Naive B cell (primary cell): Measurements from ENCODE around the gene LIN52. TPM values are rescaled to one million over a fixed set of nuclear protein-coding genes. Genes with fewer than 3 reads are reported as not detected.

Experiments
- ATAC-seq, 2 donors: fragments of 150-1000 bp; cut with Tn5 transposase; 2 replicates each; pipeline ENCODE4 v1.10.0; 2021; ENCODE audit warnings: low read depth in 2 of 2, mild to moderate bottlenecking in 2 of 2, moderate library complexity in 2 of 2
- DNase-seq: peaks from one replicate; pipeline ENCODE4 v3.0.0; 2022
- H3K27ac Mint-ChIP-seq, 6 donors: one replicate each; pipeline ENCODE4 v1.8.0; 2020 to 2022; ENCODE audit warnings: mild to moderate bottlenecking in 6 of 6, mixed read lengths in 6 of 6, moderate library complexity in 5 of 6, inconsistent platforms in 2 of 6
- H3K27me3 Mint-ChIP-seq, 3 donors: one replicate each; pipeline ENCODE4 v1.8.0; 2021 to 2022; ENCODE audit warnings: mixed read lengths in 3 of 3, mild to moderate bottlenecking in 1 of 3
- H3K36me3 Mint-ChIP-seq, 2 donors: one replicate each; pipeline ENCODE4 v1.8.0; 2020 to 2022; ENCODE audit warnings: mixed read lengths in 2 of 2, inconsistent platforms in 1 of 2, mild to moderate bottlenecking in 1 of 2
- H3K4me1 Mint-ChIP-seq, 3 donors: one replicate each; pipeline ENCODE4 v1.8.0; 2020 to 2022; ENCODE audit warnings: mixed read lengths in 3 of 3, inconsistent platforms in 1 of 3, mild to moderate bottlenecking in 1 of 3, moderate library complexity in 1 of 3
- H3K4me3 Mint-ChIP-seq, 8 donors: one replicate each; pipeline ENCODE4 v1.8.0; 2020 to 2022; ENCODE audit warnings: mild to moderate bottlenecking in 8 of 8, mixed read lengths in 8 of 8, moderate library complexity in 8 of 8, inconsistent platforms in 2 of 8
- H3K9me3 Mint-ChIP-seq, 7 donors: one replicate each; pipeline ENCODE4 v1.8.0; 2020 to 2022; ENCODE audit warnings: mixed read lengths in 7 of 7, mild to moderate bottlenecking in 5 of 7, inconsistent platforms in 2 of 7, moderate library complexity in 1 of 7
- polyA plus RNA-seq, 6 donors: library from polyadenylated mRNA; unstranded; fragments of 300-500 nt; fragmentation: Illumina TruSeq; gene quantifications; one replicate each; pipeline ENCODE4 v1.2.3, GENCODE V29; 2021; ENCODE audit warnings: low read depth in 6 of 6

Gene LIN52
- polyA plus RNA-seq, 6 donors from 2014 or later, result 7.4 to 19.1 (median 11.9) TPM

GRCh38 chr14:74127634-74128033 is 42.9 kb downstream of the LIN52 start:
- no peaks in the 10 kb centered on the region for H3K27me3 Mint-ChIP-seq
- H3K27ac Mint-ChIP-seq, result no peak overlapping the region
- no peak overlapping the region for H3K4me3 Mint-ChIP-seq
- ATAC-seq (no peak), DNase-seq (no peak)
- no peaks in the 10 kb centered on the region for H3K4me1 Mint-ChIP-seq
- peaks cover 0 to 7% (median 0%) of the 10 kb centered on the region in 7 donors for H3K9me3 Mint-ChIP-seq
- H3K36me3 Mint-ChIP-seq, result no peaks in the 10 kb centered on the region

- H3K9me3 Mint-ChIP-seq, result peaks cover 0 to 4% (median 0%) of the 10 kb centered on the region in 7 donors
- no peak for ATAC-seq
- H3K36me3 Mint-ChIP-seq, result peaks cover 0 to 6% of the 10 kb centered on the region in 2 donors
- H3K4me1 Mint-ChIP-seq, result peaks cover 7 to 18% (median 14%) of the 10 kb centered on the region in 3 donors
- no peak for DNase-seq
- peak overlapping the region in 4 of 6 donors; percentile 22 to 70 (median 35) for H3K27ac Mint-ChIP-seq
- H3K27me3 Mint-ChIP-seq, result no peaks in the 10 kb centered on the region
- no peak overlapping the region for H3K4me3 Mint-ChIP-seq
These were observed 49.2 kb downstream of the LIN52 start for GRCh38 chr14:74133833-74134481.

GRCh38 chr14:74134484-74134883 is 49.7 kb downstream of the LIN52 start:
- Mint-ChIP-seq H3K27me3 (no peaks in the 10 kb centered on the region), H3K4me3 (no peak overlapping the region), H3K4me1 (peaks cover 7 to 18% (median 14%) of the 10 kb centered on the region in 3 donors), H3K9me3 (no peaks in the 10 kb centered on the region), H3K36me3 (peaks cover 0 to 6% of the 10 kb centered on the region in 2 donors), H3K27ac (peak overlapping the region in 2 of 6 donors; percentile 30 to 70)
- DNase-seq (no peak), ATAC-seq (no peak)

- Mint-ChIP-seq H3K9me3 (no peaks in the 10 kb centered on the region), H3K36me3 (peaks cover 0 to 6% of the 10 kb centered on the region in 2 donors), H3K4me3 (no peak overlapping the region), H3K27me3 (no peaks in the 10 kb centered on the region), H3K27ac (no peak overlapping the region), H3K4me1 (peaks cover 11 to 22% (median 17%) of the 10 kb centered on the region in 3 donors)
- DNase-seq, result no peak
- no peak for ATAC-seq
These were observed 50.7 kb downstream of the LIN52 start for GRCh38 chr14:74135426-74135825.

GRCh38 chr14:74140374-74140850 is 55.7 kb downstream of the LIN52 start:
- H3K36me3 Mint-ChIP-seq, result peaks cover 0 to 11% of the 10 kb centered on the region in 2 donors
- peak; percentile 64 to 67 for ATAC-seq
- H3K4me3 Mint-ChIP-seq, result no peak overlapping the region
- peak overlapping the region in 3 of 6 donors; percentile 6 to 20 (median 14) for H3K27ac Mint-ChIP-seq
- peak; percentile 6 for DNase-seq
- no peaks in the 10 kb centered on the region for H3K9me3 Mint-ChIP-seq
- no peaks in the 10 kb centered on the region for H3K27me3 Mint-ChIP-seq
- H3K4me1 Mint-ChIP-seq, result peaks cover 8 to 9% (median 9%) of the 10 kb centered on the region in 3 donors

GRCh38 chr14:74141703-74142102 is 56.9 kb downstream of the LIN52 start:
- H3K36me3 Mint-ChIP-seq, result peaks cover 0 to 10% of the 10 kb centered on the region in 2 donors
- H3K27ac Mint-ChIP-seq, result no peak overlapping the region
- no peaks in the 10 kb centered on the region for H3K27me3 Mint-ChIP-seq
- H3K4me1 Mint-ChIP-seq, result peaks cover 8 to 9% (median 9%) of the 10 kb centered on the region in 3 donors
- H3K9me3 Mint-ChIP-seq, result no peaks in the 10 kb centered on the region
- no peak overlapping the region for H3K4me3 Mint-ChIP-seq
- ATAC-seq (no peak), DNase-seq (no peak)

- Mint-ChIP-seq H3K4me1 (peaks cover 8 to 9% (median 9%) of the 10 kb centered on the region in 3 donors), H3K4me3 (no peak overlapping the region), H3K9me3 (no peaks in the 10 kb centered on the region), H3K36me3 (peaks cover 0 to 14% of the 10 kb centered on the region in 2 donors), H3K27ac (no peak overlapping the region), H3K27me3 (no peaks in the 10 kb centered on the region)
- DNase-seq, result no peak
- ATAC-seq, result no peak
These were observed 57.8 kb downstream of the LIN52 start for GRCh38 chr14:74142523-74142922.

- H3K27me3 Mint-ChIP-seq, result no peaks in the 10 kb centered on the region
- ATAC-seq, result no peak
- no peaks in the 10 kb centered on the region for H3K9me3 Mint-ChIP-seq
- H3K36me3 Mint-ChIP-seq, result peaks cover 0 to 15% of the 10 kb centered on the region in 2 donors
- no peak overlapping the region for H3K4me3 Mint-ChIP-seq
- peaks cover 8 to 9% (median 9%) of the 10 kb centered on the region in 3 donors for H3K4me1 Mint-ChIP-seq
- no peak overlapping the region for H3K27ac Mint-ChIP-seq
- DNase-seq, result no peak
These were observed 60.0 kb downstream of the LIN52 start for GRCh38 chr14:74144789-74145188.

GRCh38 chr14:74147571-74147970 is 62.8 kb downstream of the LIN52 start:
- Mint-ChIP-seq H3K27me3 (no peaks in the 10 kb centered on the region), H3K27ac (no peak overlapping the region), H3K4me3 (no peak overlapping the region), H3K4me1 (no peaks in the 10 kb centered on the region), H3K9me3 (no peaks in the 10 kb centered on the region), H3K36me3 (peaks cover 0 to 15% of the 10 kb centered on the region in 2 donors)
- no peak for DNase-seq
- no peak for ATAC-seq

- Mint-ChIP-seq H3K4me3 (no peak overlapping the region), H3K9me3 (no peaks in the 10 kb centered on the region), H3K4me1 (no peaks in the 10 kb centered on the region), H3K27ac (no peak overlapping the region), H3K27me3 (no peaks in the 10 kb centered on the region), H3K36me3 (peaks cover 0 to 15% of the 10 kb centered on the region in 2 donors)
- DNase-seq (no peak), ATAC-seq (no peak)
These were observed 63.9 kb downstream of the LIN52 start for GRCh38 chr14:74148705-74149104.

GRCh38 chr14:74155287-74155686 is 70.5 kb downstream of the LIN52 start:
- H3K4me1 Mint-ChIP-seq, result no peaks in the 10 kb centered on the region
- ATAC-seq (no peak), DNase-seq (no peak)
- peaks cover 0 to 4% of the 10 kb centered on the region in 2 donors for H3K36me3 Mint-ChIP-seq
- no peak overlapping the region for H3K27ac Mint-ChIP-seq
- H3K9me3 Mint-ChIP-seq, result no peaks in the 10 kb centered on the region
- H3K27me3 Mint-ChIP-seq, result no peaks in the 10 kb centered on the region
- no peak overlapping the region for H3K4me3 Mint-ChIP-seq

GRCh38 chr14:74155749-74156148 is 71.0 kb downstream of the LIN52 start:
- no peak overlapping the region for H3K27ac Mint-ChIP-seq
- H3K4me1 Mint-ChIP-seq, result no peaks in the 10 kb centered on the region
- no peak overlapping the region for H3K4me3 Mint-ChIP-seq
- no peaks in the 10 kb centered on the region for H3K9me3 Mint-ChIP-seq
- no peaks in the 10 kb centered on the region for H3K27me3 Mint-ChIP-seq
- ATAC-seq, result no peak
- peaks cover 0 to 4% of the 10 kb centered on the region in 2 donors for H3K36me3 Mint-ChIP-seq
- DNase-seq, result no peak

- Mint-ChIP-seq H3K36me3 (peaks cover 6 to 17% of the 10 kb centered on the region in 2 donors), H3K27me3 (no peaks in the 10 kb centered on the region), H3K9me3 (no peaks in the 10 kb centered on the region), H3K4me3 (no peak overlapping the region), H3K4me1 (no peaks in the 10 kb centered on the region), H3K27ac (no peak overlapping the region)
- ATAC-seq (no peak), DNase-seq (no peak)
These were observed 76.0 kb downstream of the LIN52 start for GRCh38 chr14:74160763-74161162.

- H3K27ac Mint-ChIP-seq, result peak overlapping the region in 1 of 6 donors; percentile 77
These were observed 76.9 kb downstream of the LIN52 start for GRCh38 chr14:74161526-74162158.

More at GRCh38 chr14:74161526-74162158, 76.9 kb downstream of the LIN52 start:
- H3K36me3 Mint-ChIP-seq, result peaks cover 6 to 20% of the 10 kb centered on the region in 2 donors
- no peaks in the 10 kb centered on the region for H3K4me1 Mint-ChIP-seq
- no peak for ATAC-seq
- no peaks in the 10 kb centered on the region for H3K27me3 Mint-ChIP-seq
- no peak for DNase-seq
- no peak overlapping the region for H3K4me3 Mint-ChIP-seq
- H3K9me3 Mint-ChIP-seq, result no peaks in the 10 kb centered on the region
